GM23248 (cell line): ENCODE measurements around the gene SH3D19.

Experiments used
- EZH2 ChIP-seq: fragments of 200-600 bp; sonication (generic); IDR thresholded peaks from 2 replicates; pipeline ENCODE4 v1.6.1; 2018; ENCODE audit warnings: antibody characterized with exemption, mild to moderate bottlenecking; ENCODE audit not compliant: insufficient read depth, poor library complexity, severe bottlenecking
- EZH2phosphoT487 ChIP-seq: fragments of 200-600 bp; sonication (generic); IDR thresholded peaks from 2 replicates; pipeline ENCODE4 v1.6.1; 2018; ENCODE audit warnings: antibody characterized with exemption, moderate library complexity, mild to moderate bottlenecking, low read depth; ENCODE audit not compliant: insufficient read depth

DNA sequence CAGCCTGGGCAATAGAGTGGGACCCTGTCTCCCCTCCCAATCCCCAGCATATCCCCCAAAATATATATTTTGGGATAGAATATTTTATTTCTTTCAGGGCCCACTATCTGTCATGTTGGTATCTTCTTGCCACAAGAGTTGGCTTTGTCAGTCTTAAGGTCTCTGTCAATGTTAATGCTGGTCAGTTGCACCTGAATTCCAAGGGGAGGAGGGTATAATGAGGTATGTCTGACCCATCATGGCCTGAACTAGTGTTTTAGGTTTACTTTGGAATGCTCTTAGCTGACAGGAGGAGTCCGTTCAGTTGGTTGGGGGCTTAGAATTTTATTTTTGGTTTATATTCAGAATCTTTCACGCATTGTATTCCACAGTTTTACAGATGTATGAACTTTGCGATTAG, 232.2 kb downstream of the SH3D19 start:
- no peak for TF ChIP-seq EZH2
- TF ChIP-seq EZH2phosphoT487, result no peak
